ENCODE measurements around the gene TTLL7. TPM values are rescaled to one million over a fixed set of nuclear protein-coding genes. Genes with fewer than 3 reads are reported as not detected.

TTLL7 gene
- total and polyA plus RNA-seq, 5 donors from 2014 or later, result 0.14 to 0.59 TPM; not detected in 3

DNA sequence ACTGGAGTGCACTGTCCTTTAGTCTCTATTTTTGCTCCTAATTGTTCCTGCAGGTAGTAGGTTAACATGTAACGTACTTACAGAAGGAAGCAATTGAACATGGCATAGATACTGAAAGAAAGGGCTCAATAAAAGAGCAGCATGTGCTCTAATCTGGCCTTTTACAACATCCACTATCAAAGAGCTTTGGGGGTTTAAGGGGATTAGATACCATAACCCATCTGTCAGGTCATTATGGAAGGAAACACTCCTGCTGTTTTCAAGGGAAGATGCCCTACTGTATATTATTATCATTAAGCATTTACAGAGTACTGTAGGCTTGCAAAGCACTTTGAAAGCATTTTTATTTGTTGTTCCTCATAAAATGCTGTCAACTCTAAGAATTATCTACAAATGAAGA is 152.8 kb downstream of the TTLL7 start:
- ATAC-seq (ENCODE audit: low read depth in 2 of 2), result no peak
- Histone ChIP-seq H3K4me1 (ENCODE audit: control insufficient read depth, insufficient read depth, low read length, poor library complexity, severe bottlenecking) (no peaks in the 10 kb centered on the region), H3K4me3 (ENCODE audit: low read depth, low read length) (no peak overlapping the region), H3K36me3 (ENCODE audit: control insufficient read depth, insufficient read depth, low read length) (no peaks in the 10 kb centered on the region), H3K9me3 (ENCODE audit: control insufficient read depth in 2 of 2, low read length in 2 of 2) (no peaks in the 10 kb centered on the region), H3K27ac (ENCODE audit: insufficient read depth, low read length, poor library complexity, severe bottlenecking) (no peak overlapping the region), H3K27me3 (ENCODE audit: control insufficient read depth, insufficient read depth, low read length) (no peaks in the 10 kb centered on the region)
- Mint-ChIP-seq H3K9me3 (peaks cover 0 to 3% (median 0%) of the 10 kb centered on the region in 7 donors), H3K4me1 (no peaks in the 10 kb centered on the region), H3K36me3 (peaks cover 3% of the 10 kb centered on the region), H3K27ac (no peak overlapping the region), H3K4me3 (no peak overlapping the region), H3K27me3 (no peaks in the 10 kb centered on the region)
- DNase-seq, result no peak

DNA sequence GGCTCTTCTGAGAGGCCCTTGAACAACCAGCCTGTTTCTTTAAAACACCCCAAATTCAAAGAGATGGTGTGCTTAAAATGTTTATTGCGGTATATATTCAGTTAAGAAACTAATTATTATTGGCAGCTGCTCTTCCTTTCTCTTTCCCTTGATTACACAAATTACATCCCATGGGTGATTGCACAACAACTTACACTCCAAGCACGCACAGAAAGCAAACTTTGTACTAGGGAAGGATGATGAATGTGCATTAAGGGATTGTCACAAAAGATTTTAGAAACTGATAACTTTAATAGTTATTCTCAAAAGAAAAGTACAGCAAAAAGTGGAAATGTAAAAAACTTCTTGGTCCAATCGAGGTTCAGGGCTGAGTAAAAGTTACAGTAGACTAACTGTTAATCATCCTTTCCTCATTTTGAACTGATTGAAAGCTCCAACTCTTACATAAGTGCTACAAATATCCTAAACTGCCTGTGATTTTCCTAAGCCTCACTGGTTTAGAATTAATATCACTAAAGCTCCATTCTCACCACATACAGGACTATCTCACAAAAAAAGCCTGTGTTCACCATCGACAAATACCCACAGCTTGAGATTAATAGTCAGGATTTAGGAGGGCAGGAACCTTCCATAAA is 153.4 kb downstream of the TTLL7 start:
- no peaks in the 10 kb centered on the region for H3K9me3 ChIP-seq (ENCODE audit: control insufficient read depth in 2 of 2, low read length in 2 of 2)
- H3K27ac ChIP-seq (ENCODE audit: insufficient read depth, low read length, poor library complexity, severe bottlenecking), result no peak overlapping the region
- H3K9me3 Mint-ChIP-seq, result peaks cover 0 to 3% (median 0%) of the 10 kb centered on the region in 7 donors
- no peak overlapping the region for H3K27ac Mint-ChIP-seq
- ATAC-seq (ENCODE audit: low read depth in 2 of 2) (no peak), DNase-seq (no peak)
- peaks cover 3% of the 10 kb centered on the region for H3K36me3 Mint-ChIP-seq
- no peaks in the 10 kb centered on the region for H3K36me3 ChIP-seq (ENCODE audit: control insufficient read depth, insufficient read depth, low read length)
- no peaks in the 10 kb centered on the region for H3K27me3 ChIP-seq (ENCODE audit: control insufficient read depth, insufficient read depth, low read length)
- no peaks in the 10 kb centered on the region for H3K27me3 Mint-ChIP-seq
- H3K4me3 ChIP-seq (ENCODE audit: low read depth, low read length), result no peak overlapping the region
- no peaks in the 10 kb centered on the region for H3K4me1 ChIP-seq (ENCODE audit: control insufficient read depth, insufficient read depth, low read length, poor library complexity, severe bottlenecking)
- no peaks in the 10 kb centered on the region for H3K4me1 Mint-ChIP-seq
- no peak overlapping the region for H3K4me3 Mint-ChIP-seq

DNA sequence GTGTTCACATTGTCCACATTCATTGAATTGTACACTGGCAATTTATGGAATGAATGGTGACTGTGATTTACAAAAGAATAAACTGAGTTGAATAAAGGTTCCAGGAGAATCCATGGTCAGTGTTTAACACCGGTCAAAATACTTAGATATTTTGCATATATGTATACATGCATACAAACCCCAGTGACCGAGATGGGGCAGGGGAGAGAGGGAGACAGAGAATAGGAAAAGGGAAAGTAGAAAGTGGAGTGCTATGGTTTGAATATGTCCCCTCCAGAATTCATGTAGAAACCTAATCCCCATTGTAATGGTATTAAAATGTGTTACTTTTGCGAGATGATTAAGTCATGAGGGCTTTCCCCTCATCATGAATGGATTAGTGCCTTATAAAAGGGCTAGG is 154.4 kb downstream of the TTLL7 start:
- Mint-ChIP-seq H3K27me3 (no peaks in the 10 kb centered on the region), H3K27ac (no peak overlapping the region), H3K9me3 (peaks cover 0 to 2% (median 0%) of the 10 kb centered on the region in 7 donors), H3K36me3 (peaks cover 3% of the 10 kb centered on the region), H3K4me1 (no peaks in the 10 kb centered on the region), H3K4me3 (no peak overlapping the region)
- Histone ChIP-seq H3K27me3 (ENCODE audit: control insufficient read depth, insufficient read depth, low read length) (no peaks in the 10 kb centered on the region), H3K4me1 (ENCODE audit: control insufficient read depth, insufficient read depth, low read length, poor library complexity, severe bottlenecking) (no peaks in the 10 kb centered on the region), H3K27ac (ENCODE audit: insufficient read depth, low read length, poor library complexity, severe bottlenecking) (no peak overlapping the region), H3K36me3 (ENCODE audit: control insufficient read depth, insufficient read depth, low read length) (no peaks in the 10 kb centered on the region), H3K4me3 (ENCODE audit: low read depth, low read length) (no peak overlapping the region), H3K9me3 (ENCODE audit: control insufficient read depth in 2 of 2, low read length in 2 of 2) (no peaks in the 10 kb centered on the region)
- DNase-seq (no peak), ATAC-seq (ENCODE audit: low read depth in 2 of 2) (no peak)

DNA sequence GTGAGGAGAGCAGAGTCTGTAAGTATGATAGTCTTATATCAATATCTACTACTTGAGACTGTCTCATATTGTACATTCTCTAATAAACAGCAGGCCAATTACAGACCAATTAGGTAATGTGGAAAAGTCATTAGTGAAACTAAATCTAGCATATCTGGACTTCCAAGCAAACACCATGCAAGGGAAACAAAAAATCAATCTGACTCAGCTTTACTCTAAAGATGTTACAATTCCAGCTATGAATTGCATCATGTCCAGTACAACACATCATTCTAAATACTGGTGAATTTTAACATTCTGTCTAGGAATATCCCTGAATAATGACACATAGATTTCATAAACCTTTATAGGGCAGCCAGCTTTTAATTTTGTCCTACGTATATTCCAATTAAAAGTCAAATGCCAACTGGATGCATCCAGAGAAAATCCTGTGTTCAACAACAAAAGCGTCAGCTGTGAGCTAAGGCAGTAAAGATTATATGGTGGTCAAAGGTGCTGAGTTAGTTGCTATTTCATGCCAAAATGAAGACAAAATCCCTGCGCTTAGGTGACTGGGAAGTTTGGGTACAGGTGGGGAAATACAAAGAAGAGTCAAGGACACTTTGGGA is 159.3 kb downstream of the TTLL7 start:
- peaks cover 3% of the 10 kb centered on the region for H3K36me3 Mint-ChIP-seq
- H3K9me3 Mint-ChIP-seq, result peaks cover 0 to 2% (median 0%) of the 10 kb centered on the region in 7 donors
- Histone ChIP-seq H3K27ac (ENCODE audit: insufficient read depth, low read length, poor library complexity, severe bottlenecking) (no peak overlapping the region), H3K4me1 (ENCODE audit: control insufficient read depth, insufficient read depth, low read length, poor library complexity, severe bottlenecking) (no peaks in the 10 kb centered on the region), H3K9me3 (ENCODE audit: control insufficient read depth in 2 of 2, low read length in 2 of 2) (no peaks in the 10 kb centered on the region), H3K27me3 (ENCODE audit: control insufficient read depth, insufficient read depth, low read length) (no peaks in the 10 kb centered on the region), H3K4me3 (ENCODE audit: low read depth, low read length) (no peak overlapping the region), H3K36me3 (ENCODE audit: control insufficient read depth, insufficient read depth, low read length) (no peaks in the 10 kb centered on the region)
- no peak overlapping the region for H3K27ac Mint-ChIP-seq
- no peaks in the 10 kb centered on the region for H3K4me1 Mint-ChIP-seq
- no peaks in the 10 kb centered on the region for H3K27me3 Mint-ChIP-seq
- DNase-seq, result no peak
- ATAC-seq (ENCODE audit: low read depth in 2 of 2), result no peak
- H3K4me3 Mint-ChIP-seq, result no peak overlapping the region

DNA sequence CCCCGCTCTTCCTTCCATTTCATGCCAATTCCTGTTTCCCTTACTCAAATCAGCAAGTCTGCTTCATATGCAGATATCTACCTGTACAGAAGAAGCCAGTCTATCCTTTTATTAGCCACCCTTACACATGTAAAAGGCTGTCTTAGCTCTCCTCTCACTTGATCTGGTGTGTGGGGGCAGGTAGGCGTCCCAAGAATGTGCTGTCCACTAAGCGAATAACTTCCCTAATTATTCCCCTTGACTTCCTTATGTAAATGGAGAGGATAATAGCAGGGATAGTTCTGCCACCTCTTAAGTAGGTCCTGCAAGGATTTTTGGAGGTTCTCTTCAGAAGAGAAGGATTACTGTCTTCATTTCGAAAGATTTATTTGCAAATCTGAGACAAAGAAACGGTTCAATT is 160.4 kb downstream of the TTLL7 start:
- no peaks in the 10 kb centered on the region for H3K4me1 Mint-ChIP-seq
- Histone ChIP-seq H3K36me3 (ENCODE audit: control insufficient read depth, insufficient read depth, low read length) (no peaks in the 10 kb centered on the region), H3K4me1 (ENCODE audit: control insufficient read depth, insufficient read depth, low read length, poor library complexity, severe bottlenecking) (no peaks in the 10 kb centered on the region), H3K9me3 (ENCODE audit: control insufficient read depth in 2 of 2, low read length in 2 of 2) (no peaks in the 10 kb centered on the region), H3K27me3 (ENCODE audit: control insufficient read depth, insufficient read depth, low read length) (no peaks in the 10 kb centered on the region), H3K4me3 (ENCODE audit: low read depth, low read length) (no peak overlapping the region), H3K27ac (ENCODE audit: insufficient read depth, low read length, poor library complexity, severe bottlenecking) (no peak overlapping the region)
- no peak for DNase-seq
- no peaks in the 10 kb centered on the region for H3K36me3 Mint-ChIP-seq
- H3K27ac Mint-ChIP-seq, result no peak overlapping the region
- H3K9me3 Mint-ChIP-seq, result peaks cover 0 to 2% (median 0%) of the 10 kb centered on the region in 7 donors
- no peak overlapping the region for H3K4me3 Mint-ChIP-seq
- no peaks in the 10 kb centered on the region for H3K27me3 Mint-ChIP-seq
- ATAC-seq (ENCODE audit: low read depth in 2 of 2), result no peak

DNA sequence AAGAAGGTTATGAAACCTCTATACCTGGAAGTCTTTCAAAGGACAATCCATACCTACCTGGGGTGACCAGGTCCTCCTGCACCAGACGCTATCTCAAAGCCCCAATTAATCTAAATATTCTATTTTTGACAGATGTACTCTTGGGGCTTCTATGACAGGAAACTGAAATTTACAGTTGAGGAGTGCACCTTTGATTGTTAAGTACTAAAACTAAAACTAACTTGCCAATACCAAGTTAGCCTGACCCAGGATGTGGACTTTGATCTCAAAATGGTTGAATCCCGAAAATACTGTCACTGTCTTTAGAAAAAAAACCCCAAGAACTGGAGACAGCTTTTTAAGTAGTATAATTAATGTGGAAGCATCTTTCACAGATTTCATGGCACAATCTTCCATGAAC is 162.4 kb downstream of the TTLL7 start:
- no peaks in the 10 kb centered on the region for H3K36me3 Mint-ChIP-seq
- H3K4me3 Mint-ChIP-seq, result no peak overlapping the region
- H3K27me3 ChIP-seq (ENCODE audit: control insufficient read depth, insufficient read depth, low read length), result no peaks in the 10 kb centered on the region
- no peak overlapping the region for H3K4me3 ChIP-seq (ENCODE audit: low read depth, low read length)
- H3K4me1 ChIP-seq (ENCODE audit: control insufficient read depth, insufficient read depth, low read length, poor library complexity, severe bottlenecking), result no peaks in the 10 kb centered on the region
- ATAC-seq (ENCODE audit: low read depth in 2 of 2) (no peak), DNase-seq (no peak)
- no peak overlapping the region for H3K27ac ChIP-seq (ENCODE audit: insufficient read depth, low read length, poor library complexity, severe bottlenecking)
- H3K27me3 Mint-ChIP-seq, result no peaks in the 10 kb centered on the region
- no peaks in the 10 kb centered on the region for H3K4me1 Mint-ChIP-seq
- H3K9me3 ChIP-seq (ENCODE audit: control insufficient read depth in 2 of 2, low read length in 2 of 2), result no peaks in the 10 kb centered on the region
- H3K36me3 ChIP-seq (ENCODE audit: control insufficient read depth, insufficient read depth, low read length), result no peaks in the 10 kb centered on the region
- H3K9me3 Mint-ChIP-seq, result no peaks in the 10 kb centered on the region
- H3K27ac Mint-ChIP-seq, result no peak overlapping the region

DNA sequence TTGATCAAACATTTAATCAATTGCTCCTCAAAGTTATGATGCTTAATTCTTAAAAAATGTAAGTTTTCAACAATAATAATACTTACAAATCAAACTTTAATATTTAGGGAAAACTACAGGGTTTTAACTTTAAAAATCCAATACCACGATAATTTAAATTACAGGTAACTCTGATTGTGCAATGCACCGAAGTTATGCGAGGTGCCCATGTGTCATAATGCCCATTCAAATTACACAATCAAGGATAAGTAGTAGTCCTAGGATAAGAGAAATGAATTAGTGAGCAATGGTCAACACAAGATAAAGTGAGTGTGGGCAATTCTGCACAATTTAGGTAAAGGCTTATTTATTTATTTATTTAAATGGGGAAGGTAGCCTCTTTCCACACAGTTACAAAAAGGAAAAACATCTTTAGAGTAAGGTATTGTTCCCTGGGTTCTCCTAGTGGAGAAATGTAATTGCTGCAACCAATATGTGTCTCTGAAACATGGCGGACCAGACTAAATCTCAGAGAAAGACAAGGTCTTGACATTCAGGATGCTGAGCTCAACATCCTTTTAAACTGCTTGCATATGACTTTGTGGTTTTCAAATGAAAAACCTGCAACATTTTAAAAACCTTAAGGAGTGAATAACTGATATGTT is 164.2 kb downstream of the TTLL7 start:
- Histone ChIP-seq H3K4me1 (ENCODE audit: control insufficient read depth, insufficient read depth, low read length, poor library complexity, severe bottlenecking) (no peaks in the 10 kb centered on the region), H3K9me3 (ENCODE audit: control insufficient read depth in 2 of 2, low read length in 2 of 2) (no peaks in the 10 kb centered on the region), H3K27me3 (ENCODE audit: control insufficient read depth, insufficient read depth, low read length) (no peaks in the 10 kb centered on the region), H3K4me3 (ENCODE audit: low read depth, low read length) (no peak overlapping the region), H3K27ac (ENCODE audit: insufficient read depth, low read length, poor library complexity, severe bottlenecking) (no peak overlapping the region), H3K36me3 (ENCODE audit: control insufficient read depth, insufficient read depth, low read length) (no peaks in the 10 kb centered on the region)
- no peaks in the 10 kb centered on the region for H3K4me1 Mint-ChIP-seq
- H3K4me3 Mint-ChIP-seq, result no peak overlapping the region
- no peak overlapping the region for H3K27ac Mint-ChIP-seq
- H3K27me3 Mint-ChIP-seq, result no peaks in the 10 kb centered on the region
- no peaks in the 10 kb centered on the region for H3K36me3 Mint-ChIP-seq
- no peak for ATAC-seq (ENCODE audit: low read depth in 2 of 2)
- DNase-seq, result no peak
- H3K9me3 Mint-ChIP-seq, result peaks cover 0 to under 1% (median 0%) of the 10 kb centered on the region in 7 donors

DNA sequence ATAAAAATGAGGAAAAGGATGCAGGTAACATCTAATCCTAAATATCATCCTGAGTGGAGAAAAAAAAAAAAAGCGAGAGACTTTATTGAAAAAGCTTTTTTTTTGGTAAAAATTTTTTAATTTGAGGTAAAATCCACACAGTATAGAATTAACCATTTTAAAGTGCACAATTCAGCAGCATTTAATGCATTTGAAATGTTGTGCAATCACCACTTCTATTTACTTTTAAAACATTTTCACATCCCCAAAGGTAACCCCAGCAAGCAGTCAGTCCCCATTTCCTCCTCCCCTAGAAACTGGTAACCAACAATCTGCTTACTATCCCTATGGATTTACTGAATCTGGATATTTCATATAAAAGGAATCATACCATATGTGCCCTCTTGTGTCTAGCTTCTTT is 166.7 kb downstream of the TTLL7 start:
- Histone ChIP-seq H3K4me1 (ENCODE audit: control insufficient read depth, insufficient read depth, low read length, poor library complexity, severe bottlenecking) (no peaks in the 10 kb centered on the region), H3K36me3 (ENCODE audit: control insufficient read depth, insufficient read depth, low read length) (no peaks in the 10 kb centered on the region), H3K9me3 (ENCODE audit: control insufficient read depth in 2 of 2, low read length in 2 of 2) (no peaks in the 10 kb centered on the region), H3K27ac (ENCODE audit: insufficient read depth, low read length, poor library complexity, severe bottlenecking) (no peak overlapping the region), H3K4me3 (ENCODE audit: low read depth, low read length) (no peak overlapping the region), H3K27me3 (ENCODE audit: control insufficient read depth, insufficient read depth, low read length) (no peaks in the 10 kb centered on the region)
- Mint-ChIP-seq H3K4me1 (no peaks in the 10 kb centered on the region), H3K27me3 (no peaks in the 10 kb centered on the region), H3K27ac (no peak overlapping the region), H3K9me3 (peaks cover 0 to 3% (median 0%) of the 10 kb centered on the region in 7 donors), H3K4me3 (no peak overlapping the region), H3K36me3 (no peaks in the 10 kb centered on the region)
- DNase-seq (no peak), ATAC-seq (ENCODE audit: low read depth in 2 of 2) (no peak)
